Activated CD4-positive, alpha-beta T cell treated with anti-CD3 and anti-CD28 coated beads for 24 hours (primary cell): Measurements from ENCODE around the gene ADRM1.

Experiments
- DNase-seq, 2 donors: peaks; one replicate each; pipeline ENCODE4 v3.0.0-alpha.2; 2020; ENCODE audit warnings: low read depth in 2 of 2

Gene ADRM1

GRCh38 chr20:62281161-62281933, 21.4 kb upstream of the ADRM1 start:
- DNase-seq: no peak

- DNase-seq: no peak
These were observed 20.7 kb upstream of the ADRM1 start for GRCh38 chr20:62282103-62282502.

- no peak for DNase-seq
These were observed 19.8 kb upstream of the ADRM1 start for GRCh38 chr20:62282877-62283503.

GRCh38 chr20:62284448-62284847, 18.3 kb upstream of the ADRM1 start:
- no peak for DNase-seq

- no peak for DNase-seq
These were observed 17.6 kb upstream of the ADRM1 start for GRCh38 chr20:62285151-62285550.

- DNase-seq: no peak
These were observed 17.1 kb upstream of the ADRM1 start for GRCh38 chr20:62285722-62286121.

GRCh38 chr20:62286493-62287064, 16.2 kb upstream of the ADRM1 start:
- DNase-seq: no peak

- no peak for DNase-seq
These were observed 15.7 kb upstream of the ADRM1 start for GRCh38 chr20:62287129-62287528.

- no peak for DNase-seq
These were observed 14.8 kb upstream of the ADRM1 start for GRCh38 chr20:62287759-62288534.

GRCh38 chr20:62288535-62289105, 14.2 kb upstream of the ADRM1 start:
- no peak for DNase-seq

- no peak for DNase-seq
These were observed 13.7 kb upstream of the ADRM1 start for GRCh38 chr20:62289131-62289530.

GRCh38 chr20:62289898-62290297, 12.9 kb upstream of the ADRM1 start:
- no peak for DNase-seq

GRCh38 chr20:62291251-62292066, 11.3 kb upstream of the ADRM1 start:
- no peak for DNase-seq

GRCh38 chr20:62292108-62292507, 10.7 kb upstream of the ADRM1 start:
- DNase-seq: no peak

GRCh38 chr20:62293111-62293784, 9.5 kb upstream of the ADRM1 start:
- DNase-seq: no peak

- no peak for DNase-seq
These were observed 8.9 kb upstream of the ADRM1 start for GRCh38 chr20:62293946-62294345.

- DNase-seq: no peak
These were observed 8.3 kb upstream of the ADRM1 start for GRCh38 chr20:62294516-62294915.

- no peak for DNase-seq
These were observed 5.9 kb upstream of the ADRM1 start for GRCh38 chr20:62296724-62297448.

- DNase-seq: no peak
These were observed 5.2 kb upstream of the ADRM1 start for GRCh38 chr20:62297449-62298227.
